Measurements from ENCODE around the gene KIF21B. TPM values are rescaled to one million over a fixed set of nuclear protein-coding genes. Genes with fewer than 3 reads are reported as not detected.

Gene KIF21B
- total RNA-seq = 1 to 10 TPM; 1.6 to 3.4 TPM

GRCh38 chr1:201023517-201023902 is at the start of gene KIF21B:
KIF21B (minus strand) TSS chr1:201023714; CDS start chr1:201023383, 331 bp downstream.
- Histone ChIP-seq H3K27ac (no peak within 1 kb of the TSS), H3K4me1 (peaks cover 37% of the 10 kb centered on the region)
- peak; percentile 88 for ATAC-seq

GRCh38 chr1:201072922-201073321 is 49.4 kb upstream of the KIF21B start:
- H3K4me1 ChIP-seq = no peaks in the 10 kb centered on the region

More at GRCh38 chr1:201023517-201023902, at the start of gene KIF21B:
- intact Hi-C loops (cut with DNase I) = no loop called here
- no peaks in the 10 kb centered on the region for H3K27me3 ChIP-seq
- peak; percentile 80 to 90 (median 82) for DNase-seq
- TF ChIP-seq POLR2A (IDR thresholded peaks at IDR 0.05) = no peak
- TF ChIP-seq, protein P1, sequence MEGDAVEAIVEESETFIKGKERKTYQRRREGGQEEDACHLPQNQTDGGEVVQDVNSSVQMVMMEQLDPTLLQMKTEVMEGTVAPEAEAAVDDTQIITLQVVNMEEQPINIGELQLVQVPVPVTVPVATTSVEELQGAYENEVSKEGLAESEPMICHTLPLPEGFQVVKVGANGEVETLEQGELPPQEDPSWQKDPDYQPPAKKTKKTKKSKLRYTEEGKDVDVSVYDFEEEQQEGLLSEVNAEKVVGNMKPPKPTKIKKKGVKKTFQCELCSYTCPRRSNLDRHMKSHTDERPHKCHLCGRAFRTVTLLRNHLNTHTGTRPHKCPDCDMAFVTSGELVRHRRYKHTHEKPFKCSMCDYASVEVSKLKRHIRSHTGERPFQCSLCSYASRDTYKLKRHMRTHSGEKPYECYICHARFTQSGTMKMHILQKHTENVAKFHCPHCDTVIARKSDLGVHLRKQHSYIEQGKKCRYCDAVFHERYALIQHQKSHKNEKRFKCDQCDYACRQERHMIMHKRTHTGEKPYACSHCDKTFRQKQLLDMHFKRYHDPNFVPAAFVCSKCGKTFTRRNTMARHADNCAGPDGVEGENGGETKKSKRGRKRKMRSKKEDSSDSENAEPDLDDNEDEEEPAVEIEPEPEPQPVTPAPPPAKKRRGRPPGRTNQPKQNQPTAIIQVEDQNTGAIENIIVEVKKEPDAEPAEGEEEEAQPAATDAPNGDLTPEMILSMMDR (IDR thresholded peaks at IDR 0.05) = no peak
- no peaks in the 10 kb centered on the region for H3K9me3 ChIP-seq
- H3K36me3 ChIP-seq (replicated peaks in 1 of 2; ENCODE audit: insufficient read depth in 1 of 2, low read depth in 2 of 2) = no peaks in the 10 kb centered on the region
- 0% methylated on average over 4 to 20 of the region's 53 CpGs for WGBS, 2 donors
- peak within 1 kb of the TSS; percentile 40 to 51 for H3K4me3 ChIP-seq

GRCh38 chr1:201072149-201072548 is 48.6 kb upstream of the KIF21B start:
- no peaks in the 10 kb centered on the region for H3K27me3 ChIP-seq
- H3K4me3 ChIP-seq = no peak overlapping the region
- no peaks in the 10 kb centered on the region for H3K36me3 ChIP-seq (replicated peaks in 1 of 2; ENCODE audit: insufficient read depth in 1 of 2, low read depth in 2 of 2)
- no peak overlapping the region for H3K27ac ChIP-seq
- TF ChIP-seq, protein P1 (IDR thresholded peaks at IDR 0.05) = no peak
- TF ChIP-seq POLR2A (IDR thresholded peaks at IDR 0.05) = no peak
- DNase-seq (no peak), ATAC-seq (no peak)
- intact Hi-C loops (cut with DNase I) = no loop called here
- no peaks in the 10 kb centered on the region for H3K9me3 ChIP-seq
- WGBS, 2 donors = 64 to 72% methylated on average over 5 of the region's 5 CpGs
- no peaks in the 10 kb centered on the region for H3K4me1 ChIP-seq

More at GRCh38 chr1:201072922-201073321, 49.4 kb upstream of the KIF21B start:
- Histone ChIP-seq H3K27ac (no peak overlapping the region), H3K36me3 (replicated peaks in 1 of 2; ENCODE audit: insufficient read depth in 1 of 2, low read depth in 2 of 2) (no peaks in the 10 kb centered on the region), H3K4me3 (no peak overlapping the region), H3K9me3 (no peaks in the 10 kb centered on the region), H3K27me3 (no peaks in the 10 kb centered on the region)
- TF ChIP-seq, protein P1 (IDR thresholded peaks at IDR 0.05) = no peak
- no peak for TF ChIP-seq POLR2A (IDR thresholded peaks at IDR 0.05)
- DNase-seq (peak in 1 of 4 donors; percentile 16), ATAC-seq (peak; percentile 52)
- intact Hi-C loops (cut with DNase I) = no loop called here
- WGBS, 2 donors = 72 to 76% methylated on average over 4 to 6 of the region's 6 CpGs

- 74 to 91% methylated on average over 1 to 3 of the region's 3 CpGs for WGBS, 2 donors
Measured at GRCh38 chr1:201069636-201070035, 46.1 kb upstream of the KIF21B start.

More at GRCh38 chr1:201069636-201070035, 46.1 kb upstream of the KIF21B start:
- TF ChIP-seq, protein P1 (IDR thresholded peaks at IDR 0.05) = no peak
- TF ChIP-seq POLR2A (IDR thresholded peaks at IDR 0.05) = no peak
- no peak for ATAC-seq
- no peaks in the 10 kb centered on the region for H3K36me3 ChIP-seq (replicated peaks in 1 of 2; ENCODE audit: insufficient read depth in 1 of 2, low read depth in 2 of 2)
- no peaks in the 10 kb centered on the region for H3K9me3 ChIP-seq
- no peak overlapping the region for H3K4me3 ChIP-seq
- intact Hi-C loops (cut with DNase I) = no loop called here
- H3K4me1 ChIP-seq = no peaks in the 10 kb centered on the region
- no peak overlapping the region for H3K27ac ChIP-seq
- H3K27me3 ChIP-seq = no peaks in the 10 kb centered on the region
- no peak for DNase-seq
